Prostate gland (tissue), 2 donors: ENCODE data around the gene ACSF3.

Experiments
- CTCF ChIP-seq, 4 experiments: fragments of 200-600 bp in 2 of 4; fragments of 450-650 bp in 2 of 4; sonication (generic) in 2 of 4; IDR thresholded peaks; 1 replicate in 3 of 4; 2 replicates in 1 of 4; pipeline ENCODE4 v1.5.1; 2016 to 2019; ENCODE audit warnings: antibody characterized with exemption in 4 of 4, mild to moderate bottlenecking in 2 of 4, moderate library complexity in 2 of 4
- POLR2A ChIP-seq: fragments of 450-650 bp; IDR thresholded peaks from one replicate; pipeline ENCODE4 v1.6.1; 2016; ENCODE audit warnings: antibody characterized with exemption, mild to moderate bottlenecking

- TF ChIP-seq CTCF (IDR thresholded peaks at IDR 0.05): no peak
- TF ChIP-seq POLR2A: no peak
These were observed 100.1 kb downstream of the ACSF3 start for GRCh38 chr16:89193576-89194293.
